ENCODE results near the gene POPDC2. TPM values are rescaled to one million over a fixed set of nuclear protein-coding genes. Genes with fewer than 3 reads are reported as not detected.

The POPDC2 gene
- total and polyA plus RNA-seq, 2 of the 4 experiments (the other 2 are of a cell fraction): under 0.01 to 0.29 TPM

DNA sequence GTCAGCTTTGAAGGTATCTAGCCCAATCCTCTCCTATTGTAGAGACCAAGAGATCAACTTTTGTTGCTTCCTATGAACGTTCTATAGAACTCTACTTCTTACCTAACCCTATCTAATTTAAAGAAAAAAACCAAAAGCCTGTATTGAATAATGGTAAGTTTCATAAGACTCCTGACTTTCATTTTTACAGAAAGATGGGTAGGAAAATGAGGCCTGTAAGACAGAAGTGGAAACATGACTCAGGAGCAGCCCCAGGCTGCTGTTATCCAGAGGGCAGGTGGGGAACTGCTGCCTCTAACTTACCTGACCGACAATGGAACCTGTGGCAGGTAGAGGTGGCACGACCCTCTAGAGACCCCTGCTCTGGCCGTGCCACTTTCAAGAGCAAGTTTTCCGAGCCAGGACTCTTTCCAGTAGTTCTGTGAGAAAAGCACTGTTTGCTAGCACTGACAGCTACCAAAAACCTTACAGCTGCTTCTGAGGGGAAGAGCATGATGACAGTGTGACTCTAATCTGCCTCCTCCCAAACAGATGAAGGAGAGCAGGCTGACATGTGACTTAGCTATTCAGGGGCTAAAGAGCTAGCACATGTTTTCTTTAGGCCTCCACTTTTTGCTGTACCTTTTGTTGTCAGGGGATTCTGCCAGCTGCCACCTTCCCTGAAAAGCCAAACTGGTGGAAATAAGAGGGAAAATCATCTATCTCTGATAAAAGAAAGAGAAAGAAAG is 17.5 kb downstream of the POPDC2 start:
- ATAC-seq (ENCODE audit: low read depth) (peak; percentile 28; the same call in 1 of the 2 replicates), DNase-seq (peak; percentile 71)
- Histone ChIP-seq H3K4ac (ENCODE audit: low read depth, low read length) (peak overlapping the region; percentile 17; the same call in 1 of the 2 replicates), H4K91ac (ENCODE audit: insufficient read depth, low read depth, low read length) (peak overlapping the region; percentile 57; the same call in 1 of the 2 replicates), H3K9ac (ENCODE audit: low read depth, low read length) (no peak overlapping the region; the same call in 1 of the 2 replicates), H3K14ac (replicated peaks; ENCODE audit: low read depth, low read length) (peak overlapping the region; percentile 51; the same call in 1 of the 2 replicates), H4K20me1 (ENCODE audit: insufficient read depth, low read length) (no peaks in the 10 kb centered on the region), H3K56ac (ENCODE audit: extremely low read depth, insufficient read depth, low read length) (no peak overlapping the region), H4K8ac (ENCODE audit: low read depth in 2 of 2, low read length in 2 of 2) (peak overlapping the region in 1 of 2 experiments; percentile 36; a peak in 2 of 4 replicates), H2BK5ac (ENCODE audit: low read depth, low read length, poor library complexity, severe bottlenecking) (no peak overlapping the region), H3K9me3 (ENCODE audit: control insufficient read depth, insufficient read depth, low read length) (no peaks in the 10 kb centered on the region), H2AK5ac (ENCODE audit: low read depth, low read length) (no peak overlapping the region), H3K27ac (ENCODE audit: insufficient read depth, low read length) (no peak overlapping the region), H2AFZ (replicated peaks; ENCODE audit: low read length, poor library complexity) (peak overlapping the region; percentile 57), H2BK15ac (ENCODE audit: low read depth, low read length) (no peak overlapping the region), H3K18ac (ENCODE audit: low read depth, low read length) (0 out of 2 replicates have a peak overlapping the region, but pooled peaks have one; percentile 15), H2AK9ac (replicated peaks; ENCODE audit: low read depth, low read length, poor library complexity) (peak overlapping the region; percentile 11), H3K23ac (ENCODE audit: low read depth, low read length) (no peak overlapping the region), H3K27me3 (ENCODE audit: control insufficient read depth, insufficient read depth, low read length) (no peaks in the 10 kb centered on the region), H3K4me2 (ENCODE audit: low read depth, low read length) (peak overlapping the region; percentile 48; the same call in 1 of the 2 replicates), H3K9me1 (ENCODE audit: insufficient read depth, low read length) (peaks cover 9% of the 10 kb centered on the region), H4K5ac (ENCODE audit: low read depth, low read length) (no peak overlapping the region; the same call in 1 of the 2 replicates), H3K79me1 (ENCODE audit: low read depth in 1 of 2, low read length in 2 of 2) (no peaks in the 10 kb centered on the region), H3K36me3 (ENCODE audit: control insufficient read depth, insufficient read depth, low read length) (no peaks in the 10 kb centered on the region), H3K4me1 (ENCODE audit: control insufficient read depth, insufficient read depth, low read length) (peaks cover 15% of the 10 kb centered on the region), H2BK20ac (ENCODE audit: low read depth, low read length) (no peak overlapping the region), H2BK120ac (ENCODE audit: low read depth, low read length) (0 out of 2 replicates have a peak overlapping the region, but pooled peaks have one; percentile 27), H3K4me3 (ENCODE audit: insufficient read depth, low read depth, low read length) (no peak overlapping the region)
- ChIA-PET CTCF (interaction anchor here (0.8 kb wide), 1 partner anchor 128 kb away, joined by 3 read pairs; no protein-coding TSS in a partner anchor), POLR2A (ENCODE audit: unreplicated experiment) (no interaction called here)
- TF ChIP-seq MXI1 (IDR thresholded peaks at IDR 0.05; ENCODE audit: borderline replicate concordance, low read depth, low read length): 0 out of 2 replicates have a peak, but pooled peaks have one; percentile 24
- TF ChIP-seq SMC3 (IDR thresholded peaks at IDR 0.05; ENCODE audit: low read depth, low read length): no peak
- no TSS peak for BruUV-seq (replicated peaks)
- dilution Hi-C loops (cut with HindIII; ENCODE audit: low sequenced_read_pairs, unreplicated experiment) (no loop called here), in situ Hi-C loops (cut with MboI; ENCODE audit: low sequenced_read_pairs) (no loop called here), intact Hi-C loops (cut with micrococcal nuclease) (no loop called here)
- WGBS, 2 experiments (ENCODE audit: extremely low coverage in 2 of 2, insufficient read length in 1 of 2): no CpG with 5 or more reads among the region's 5 CpGs
